NOMO-1 treated with dmso at 0.1 percent for 144 hours (cell line): Measurements from ENCODE around the gene VSTM5.

ENCODE experiments used
- DNase-seq: peaks from one replicate; lab custom pipeline; 2025; ENCODE audit not compliant: unreplicated experiment; lab: John Stamatoyannopoulos, UW

The VSTM5 gene

GRCh38 chr11:93843906-93844305 lies 6.5 kb downstream of the VSTM5 start:
- no peak for DNase-seq

DNA sequence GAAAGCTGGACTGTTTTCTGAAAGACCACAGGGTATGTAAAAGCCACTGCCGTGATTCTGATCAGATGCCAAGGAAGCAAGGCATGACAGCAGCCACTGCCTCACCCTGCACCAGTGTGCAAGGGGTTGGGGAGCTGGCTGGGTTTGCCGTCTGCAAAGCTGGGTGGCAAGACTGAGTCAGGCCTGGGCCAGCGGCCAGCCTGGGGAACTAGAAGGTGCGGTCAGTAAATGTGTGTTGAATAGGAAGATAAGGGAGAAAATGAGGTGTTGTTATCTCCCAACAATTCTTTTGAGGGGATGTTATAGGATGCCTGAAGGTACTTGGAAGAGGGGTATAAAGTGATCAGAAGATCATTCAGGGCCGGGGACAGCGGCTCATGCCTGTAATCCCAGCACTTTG lies 8.0 kb downstream of the VSTM5 start:
- DNase-seq, result no peak

- DNase-seq, result no peak
Observed at GRCh38 chr11:93842034-93842433, 8.4 kb downstream of the VSTM5 start.

DNA sequence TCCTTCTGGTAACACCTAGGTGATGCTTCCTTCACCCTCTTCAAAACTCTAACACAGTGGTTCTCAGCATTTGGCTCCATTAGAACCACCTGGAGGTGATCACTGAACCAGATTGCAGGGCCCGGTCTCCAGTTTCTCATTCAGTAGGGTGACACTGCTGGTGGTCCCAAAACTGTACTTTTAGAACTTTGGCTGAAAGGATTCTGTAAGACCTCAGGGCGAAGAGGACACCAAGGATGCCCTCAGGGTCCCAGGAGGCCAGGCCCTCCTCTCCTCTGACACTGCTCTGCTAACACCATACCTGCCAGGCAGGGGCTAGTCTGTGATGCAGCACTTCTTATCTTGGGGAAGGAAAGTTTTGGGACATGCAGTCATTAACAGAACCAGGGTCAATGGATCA lies 9.0 kb downstream of the VSTM5 start:
- no peak for DNase-seq

GRCh38 chr11:93840981-93841380 lies 9.4 kb downstream of the VSTM5 start:
- DNase-seq, result no peak

DNA sequence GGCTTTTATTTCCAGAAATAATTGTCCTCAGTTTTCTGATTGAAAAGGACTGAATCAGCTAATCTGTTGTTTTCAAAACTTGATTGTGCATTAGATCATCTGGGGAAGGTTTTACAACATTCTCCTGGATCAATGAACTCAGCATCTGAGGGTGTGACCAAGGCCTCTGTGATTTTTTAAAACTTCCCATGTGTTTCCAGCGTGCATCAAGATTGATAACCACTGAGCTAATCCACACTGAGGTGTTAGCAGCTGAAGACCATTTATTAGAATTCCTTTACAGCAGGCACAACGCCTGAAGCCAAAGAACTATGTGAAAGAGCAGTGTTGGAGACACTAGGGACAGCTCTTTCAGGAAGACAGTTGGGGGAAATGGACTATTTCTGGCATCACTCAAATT lies 10.2 kb downstream of the VSTM5 start:
- DNase-seq, result no peak

DNA sequence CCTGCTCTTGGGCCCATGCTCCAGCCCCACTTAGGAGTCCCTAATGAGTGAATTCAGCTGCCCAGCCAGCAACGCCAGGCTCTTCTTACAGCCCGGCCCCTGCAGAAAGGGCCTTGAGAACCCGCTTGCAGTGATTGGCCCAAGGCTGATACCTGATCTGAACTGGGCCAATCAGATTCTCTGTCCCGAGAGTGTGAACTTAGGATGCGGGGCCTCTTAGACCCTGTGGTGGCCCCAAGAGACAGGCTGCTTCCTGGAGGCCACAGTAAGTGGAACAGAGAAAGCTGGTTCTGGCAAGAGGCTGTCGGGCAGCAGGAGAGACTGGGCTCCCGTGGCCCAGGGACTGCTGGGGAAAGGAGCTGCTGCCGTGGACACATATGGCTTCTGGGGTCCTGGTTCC lies 11.5 kb downstream of the VSTM5 start:
- no peak for DNase-seq

DNA sequence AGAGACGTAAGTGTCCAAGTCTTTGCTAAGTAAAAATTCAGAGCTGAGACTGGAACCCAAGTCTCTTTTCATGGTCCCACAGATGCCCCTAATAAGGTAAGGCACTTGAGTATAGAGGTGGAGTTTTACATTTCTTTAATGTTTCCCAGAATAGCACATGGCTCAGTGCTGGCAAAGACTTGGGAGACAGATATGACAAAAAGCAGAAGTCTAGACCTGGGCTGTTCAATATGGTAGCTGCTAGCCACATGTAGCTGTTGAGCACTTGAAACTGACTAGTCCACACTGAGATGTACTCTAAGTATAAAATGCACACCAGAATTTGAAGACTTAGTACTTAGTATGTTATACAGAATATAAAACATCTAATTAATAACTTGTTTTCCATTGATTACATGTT lies 17.6 kb downstream of the VSTM5 start:
- no peak for DNase-seq

DNA sequence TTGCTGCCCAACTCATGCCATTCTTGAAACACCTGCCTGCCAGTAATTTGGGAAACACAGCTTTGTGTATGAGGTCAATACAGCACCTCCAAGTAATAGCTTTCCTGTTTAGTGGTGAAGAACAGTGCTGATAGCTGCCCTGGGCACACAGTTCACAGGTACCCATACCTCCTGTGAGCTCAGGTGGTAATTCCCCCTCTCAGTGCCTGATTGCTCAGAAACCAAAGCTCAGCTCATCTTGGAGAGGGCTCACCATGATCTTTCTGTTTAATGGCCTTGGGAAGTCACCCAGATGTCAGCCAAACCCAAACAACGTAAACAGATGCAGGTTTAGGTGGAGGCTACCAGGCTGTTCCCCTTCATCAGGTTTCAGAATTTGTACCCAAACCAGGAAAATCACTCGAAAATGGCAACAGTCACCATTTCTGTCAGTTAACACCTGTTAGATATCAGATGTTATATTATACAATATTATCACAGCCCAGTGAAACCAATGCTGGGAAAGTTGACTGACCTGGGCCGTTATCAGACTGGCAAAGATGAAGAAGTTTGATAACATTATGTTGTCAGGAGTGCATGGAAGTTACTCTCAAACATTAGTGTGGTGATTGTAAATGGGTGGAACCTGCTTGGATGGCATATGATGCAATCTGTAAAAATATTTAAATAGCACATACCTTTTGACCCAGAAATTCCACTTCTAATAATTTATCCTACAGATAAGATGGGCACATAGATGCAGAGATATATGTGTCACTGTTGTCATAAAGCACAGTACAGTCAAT lies 18.9 kb downstream of the VSTM5 start:
- DNase-seq, result no peak

- no peak for DNase-seq
Observed at GRCh38 chr11:93829598-93829997, 20.8 kb downstream of the VSTM5 start.

DNA sequence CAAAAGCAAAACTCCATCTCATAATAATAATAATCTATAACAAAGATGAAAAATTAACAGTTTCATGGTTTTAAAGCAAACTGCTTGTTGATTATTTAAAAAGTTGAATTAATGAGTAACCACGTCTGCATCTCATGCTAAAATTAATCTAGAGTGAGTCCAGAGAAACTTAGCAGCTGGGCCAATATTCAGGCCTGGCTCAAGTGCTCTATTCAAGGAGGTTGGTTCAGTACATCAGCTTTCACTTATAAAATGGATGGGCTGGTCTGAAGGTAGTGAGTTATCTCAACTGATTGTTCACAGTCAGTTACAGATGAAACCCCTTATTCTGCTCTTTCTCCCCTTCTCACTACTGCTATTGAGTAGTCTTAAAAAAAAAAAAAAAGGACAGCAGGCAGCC lies 23.1 kb downstream of the VSTM5 start:
- no peak for DNase-seq

DNA sequence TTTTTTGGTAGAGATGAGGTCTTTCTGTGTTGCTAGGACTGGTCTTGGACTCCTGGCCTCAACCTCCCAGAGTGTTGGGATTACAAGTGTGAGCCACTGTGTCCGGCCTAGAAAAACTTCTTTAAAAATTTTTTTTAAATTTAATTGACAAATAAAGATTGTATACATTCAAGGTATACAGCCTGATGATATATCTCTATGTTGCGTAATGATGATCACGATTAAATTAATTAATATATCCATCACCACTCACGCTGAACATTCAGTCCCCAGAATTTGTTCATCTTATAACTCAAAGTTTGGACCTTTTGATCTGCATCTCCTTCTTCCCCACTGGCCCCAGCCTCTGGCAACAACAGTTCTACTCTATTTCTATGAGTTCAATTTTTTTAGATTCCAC lies 27.2 kb downstream of the VSTM5 start:
- DNase-seq, result no peak

DNA sequence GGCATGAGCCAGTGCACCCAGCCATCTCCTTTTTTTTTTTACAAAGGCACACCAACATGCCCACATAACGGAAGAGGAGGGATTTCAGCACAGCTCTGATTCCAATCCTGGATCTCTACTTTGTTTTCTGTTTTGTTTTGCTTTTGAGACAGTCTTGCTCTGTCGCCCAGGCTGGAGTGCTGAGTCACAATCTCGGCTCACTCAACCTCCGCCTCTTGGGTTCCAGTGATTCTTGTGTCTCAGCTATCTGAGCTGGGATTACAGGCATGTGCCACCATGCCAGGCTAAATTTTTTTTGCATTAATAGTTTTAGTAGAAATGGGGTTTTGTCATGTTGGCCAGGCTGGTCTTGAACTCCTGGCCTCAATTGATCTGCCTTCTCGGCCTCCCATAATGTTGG lies 28.1 kb downstream of the VSTM5 start:
- DNase-seq, result no peak

GRCh38 chr11:93821617-93822016 lies 28.8 kb downstream of the VSTM5 start:
- no peak for DNase-seq

DNA sequence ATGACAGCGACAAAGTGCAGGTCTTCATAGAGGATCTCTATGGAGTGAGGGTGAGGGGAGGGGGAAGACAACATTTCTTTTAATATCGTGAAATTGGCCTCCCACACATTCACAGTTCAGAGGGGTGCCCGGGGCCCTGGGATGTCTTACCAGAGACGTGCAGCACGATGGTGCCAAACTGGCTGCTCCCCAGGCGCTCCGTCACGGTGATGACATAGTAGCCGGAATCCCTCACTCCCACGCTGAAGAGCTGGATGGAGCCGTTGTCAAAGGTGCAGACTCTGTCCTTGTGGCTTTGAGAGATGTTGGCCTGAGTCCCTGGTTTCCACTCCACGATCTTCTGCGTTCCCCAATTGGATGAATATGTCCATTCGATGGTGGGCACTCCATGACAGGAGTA lies 29.6 kb downstream of the VSTM5 start:
- no peak for DNase-seq

- DNase-seq, result no peak
Observed at GRCh38 chr11:93819966-93820695, 30.3 kb downstream of the VSTM5 start.

- DNase-seq, result no peak
Observed at GRCh38 chr11:93817426-93818348, 32.7 kb downstream of the VSTM5 start.

DNA sequence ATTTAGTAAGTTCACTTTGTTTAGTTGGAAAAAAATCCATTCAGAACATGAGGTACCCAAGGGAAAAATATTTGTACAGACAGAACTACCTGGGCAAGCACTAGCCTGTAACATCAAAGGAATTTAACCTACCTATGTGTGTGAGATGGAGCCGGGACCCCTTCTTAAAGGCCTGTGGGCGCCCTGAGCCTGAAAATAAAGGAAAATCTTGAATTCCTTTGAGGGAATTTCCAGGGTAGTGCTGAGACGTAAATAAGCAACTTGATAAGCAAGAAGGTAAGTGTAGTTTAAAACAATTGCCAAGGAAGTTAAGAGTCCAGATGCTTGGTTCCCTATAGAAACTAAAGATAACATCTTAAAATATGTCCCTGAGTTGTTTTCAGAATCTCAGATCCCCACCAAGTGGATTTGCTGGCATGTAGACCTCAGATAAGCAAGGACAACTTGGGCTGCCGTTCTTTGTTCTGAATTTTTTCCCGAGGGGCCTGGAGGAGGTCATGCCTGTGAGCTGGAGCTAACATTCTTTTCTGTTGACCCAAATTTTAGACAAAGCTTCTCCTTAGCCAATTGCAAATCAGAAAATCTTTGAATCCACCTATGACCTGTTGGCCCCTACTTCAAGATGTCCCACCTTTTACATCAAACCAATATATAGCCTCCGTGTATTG lies 35.3 kb downstream of the VSTM5 start:
- no peak for DNase-seq

GRCh38 chr11:93813974-93814373 lies 36.4 kb downstream of the VSTM5 start:
- no peak for DNase-seq

DNA sequence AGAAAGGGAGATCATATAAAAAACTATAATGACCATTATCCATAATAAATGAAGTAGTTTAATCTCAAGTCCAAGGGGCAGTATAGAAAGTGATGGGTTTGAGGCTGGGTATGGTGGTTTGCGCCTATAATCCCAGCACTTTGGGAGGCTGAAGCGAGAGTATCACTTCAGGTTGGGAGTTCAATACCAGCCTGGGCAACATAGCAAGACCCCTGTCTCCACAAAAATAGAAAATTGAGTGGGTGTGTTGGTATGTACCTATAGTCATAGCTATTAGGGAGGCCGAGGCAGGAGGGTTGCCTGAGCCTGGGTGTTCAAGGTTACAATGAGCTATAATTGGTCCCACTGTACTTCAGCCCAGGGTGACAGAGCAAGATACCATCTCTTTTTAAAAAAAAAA lies 42.4 kb downstream of the VSTM5 start:
- DNase-seq, result no peak

- DNase-seq, result no peak
Observed at GRCh38 chr11:93804879-93805278, 45.5 kb downstream of the VSTM5 start.
